GM21367 (cell line): Measurements from ENCODE around the gene WIZ.
A peak's percentile ranks its signal among the peaks of the same experiment; 100 is the strongest.

Source experiments
- ATAC-seq: cut with Tn5 transposase; IDR thresholded peaks from one replicate; pipeline ENCODE4 v1.9.1; 2021; ENCODE audit not compliant: unreplicated experiment

Gene WIZ

GRCh38 chr19:15379083-15379998 is 70.4 kb downstream of the WIZ start, which contains the start of gene AKAP8:
Gene AKAP8 (minus strand): TSS chr19:15379787. CDS start chr19:15379731, 56 bp downstream.
- peak; percentile 78 for ATAC-seq

- ATAC-seq = no peak
Measured at GRCh38 chr19:15378534-15379082, 71.1 kb downstream of the WIZ start.

GRCh38 chr19:15374796-15375440 is 74.8 kb downstream of the WIZ start:
- no peak for ATAC-seq

GRCh38 chr19:15374105-15374651 is 75.6 kb downstream of the WIZ start:
- ATAC-seq = no peak

- no peak for ATAC-seq
Measured at GRCh38 chr19:15373644-15374043, 76.1 kb downstream of the WIZ start.

GRCh38 chr19:15372891-15373301 is 76.9 kb downstream of the WIZ start:
- no peak for ATAC-seq

- no peak for ATAC-seq
Measured at GRCh38 chr19:15372470-15372869, 77.3 kb downstream of the WIZ start.

- ATAC-seq = no peak
Measured at GRCh38 chr19:15371786-15372380, 77.9 kb downstream of the WIZ start.

- no peak for ATAC-seq
Measured at GRCh38 chr19:15371119-15371518, 78.6 kb downstream of the WIZ start.
